Measurements from ENCODE around the gene TRAF2.

GRCh38 chr9:136960938-136961275, 74.6 kb downstream of the TRAF2 start:
- TF ChIP-seq CTCF (IDR thresholded peaks at IDR 0.05) (no peak), EZH2 (IDR thresholded peaks at IDR 0.05; ENCODE audit: borderline replicate concordance, insufficient read depth, low read depth, low read length, poor library complexity, severe bottlenecking) (no peak)
